Measurements from ENCODE around the gene LAMP5. TPM values are rescaled to one million over a fixed set of nuclear protein-coding genes. Genes with fewer than 3 reads are reported as not detected.

Gene LAMP5
- total RNA-seq, 4 donors from 2014 or later = not detected

DNA sequence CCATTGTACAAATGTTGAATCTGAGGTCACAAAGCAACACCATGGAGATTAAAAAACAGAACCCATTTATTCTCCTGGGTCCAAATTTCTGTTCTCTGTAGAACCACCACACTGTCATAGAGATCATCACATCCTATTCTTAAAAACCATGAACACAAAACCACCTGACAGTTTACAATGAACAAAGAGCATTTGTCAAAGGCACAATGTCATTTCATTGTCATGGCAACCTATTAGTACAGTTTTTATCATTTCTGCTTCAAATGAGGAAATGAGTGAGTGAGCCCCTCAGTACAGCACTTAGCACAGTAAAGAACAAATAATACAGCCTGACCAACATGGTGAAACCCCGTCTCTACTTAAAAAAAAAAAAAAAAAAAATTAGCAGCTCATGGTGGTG is 23.1 kb upstream of the LAMP5 start:
- Histone ChIP-seq H3K27me3 (no peaks in the 10 kb centered on the region), H3K9me3 (no peaks in the 10 kb centered on the region), H3K4me3 (no peak overlapping the region), H3K4me1 (peaks cover 0 to 18% (median 0%) of the 10 kb centered on the region in 3 donors), H3K36me3 (no peaks in the 10 kb centered on the region), H3K27ac (no peak overlapping the region)
- ATAC-seq = no peak
- TF ChIP-seq EP300 (IDR thresholded peaks at IDR 0.05) = no peak
- WGBS, 2 donors (ENCODE audit: low coverage in 1 of 2) = 80% methylated on average over 1 of the region's 1 CpG; no CpG with 5 or more reads in 1 of the 2 donors

DNA sequence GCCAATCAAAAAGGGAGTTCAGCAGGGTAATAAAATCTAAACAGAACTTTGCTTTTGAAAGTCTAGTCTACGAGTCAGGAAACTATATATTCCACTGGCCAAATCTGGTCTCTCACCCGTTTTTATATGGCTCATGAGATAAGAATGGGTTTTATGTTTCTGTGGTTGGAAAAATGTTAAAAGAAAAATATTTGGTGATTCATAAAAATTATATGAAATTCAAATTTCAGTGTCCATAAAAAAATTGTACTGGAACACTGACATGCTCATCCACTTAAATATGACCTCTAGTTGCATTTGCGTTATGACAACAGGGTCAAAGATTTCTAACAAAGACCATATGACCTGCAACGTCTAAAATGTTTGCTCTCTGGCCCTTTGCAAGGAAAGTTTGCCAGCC is 22.3 kb upstream of the LAMP5 start:
- Histone ChIP-seq H3K27ac (no peak overlapping the region), H3K27me3 (no peaks in the 10 kb centered on the region), H3K9me3 (no peaks in the 10 kb centered on the region), H3K4me3 (no peak overlapping the region), H3K36me3 (no peaks in the 10 kb centered on the region), H3K4me1 (peaks cover 0 to 18% (median 0%) of the 10 kb centered on the region in 3 donors)
- ATAC-seq = no peak
- no peak for TF ChIP-seq POLR2A (IDR thresholded peaks at IDR 0.05)
- TF ChIP-seq POLR2AphosphoS5 (IDR thresholded peaks at IDR 0.05) = no peak
- TF ChIP-seq, protein P1, sequence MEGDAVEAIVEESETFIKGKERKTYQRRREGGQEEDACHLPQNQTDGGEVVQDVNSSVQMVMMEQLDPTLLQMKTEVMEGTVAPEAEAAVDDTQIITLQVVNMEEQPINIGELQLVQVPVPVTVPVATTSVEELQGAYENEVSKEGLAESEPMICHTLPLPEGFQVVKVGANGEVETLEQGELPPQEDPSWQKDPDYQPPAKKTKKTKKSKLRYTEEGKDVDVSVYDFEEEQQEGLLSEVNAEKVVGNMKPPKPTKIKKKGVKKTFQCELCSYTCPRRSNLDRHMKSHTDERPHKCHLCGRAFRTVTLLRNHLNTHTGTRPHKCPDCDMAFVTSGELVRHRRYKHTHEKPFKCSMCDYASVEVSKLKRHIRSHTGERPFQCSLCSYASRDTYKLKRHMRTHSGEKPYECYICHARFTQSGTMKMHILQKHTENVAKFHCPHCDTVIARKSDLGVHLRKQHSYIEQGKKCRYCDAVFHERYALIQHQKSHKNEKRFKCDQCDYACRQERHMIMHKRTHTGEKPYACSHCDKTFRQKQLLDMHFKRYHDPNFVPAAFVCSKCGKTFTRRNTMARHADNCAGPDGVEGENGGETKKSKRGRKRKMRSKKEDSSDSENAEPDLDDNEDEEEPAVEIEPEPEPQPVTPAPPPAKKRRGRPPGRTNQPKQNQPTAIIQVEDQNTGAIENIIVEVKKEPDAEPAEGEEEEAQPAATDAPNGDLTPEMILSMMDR (IDR thresholded peaks at IDR 0.05) = no peak
- no peak for TF ChIP-seq EP300 (IDR thresholded peaks at IDR 0.05)
- 60 to 71% methylated on average over 4 of the region's 4 CpGs for WGBS, 2 donors (ENCODE audit: low coverage in 1 of 2)

DNA sequence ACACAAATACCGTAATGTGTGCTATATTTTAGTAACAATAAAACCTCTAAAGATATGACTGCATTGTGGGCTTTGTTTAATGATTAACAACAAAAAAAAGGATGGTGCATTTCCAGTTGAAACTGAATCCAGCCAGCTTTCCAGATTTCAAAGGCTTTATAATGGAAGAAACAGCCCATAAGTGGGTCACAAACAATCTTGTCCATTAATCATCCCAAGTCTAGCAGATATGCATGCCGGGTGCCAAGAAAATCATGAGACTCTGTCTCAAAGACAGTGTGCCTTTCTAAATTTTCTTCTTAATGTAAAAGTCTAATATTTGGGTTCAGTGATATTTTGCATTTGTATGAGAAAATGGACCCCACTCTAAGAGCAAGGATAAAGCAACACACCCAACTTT is 20.6 kb upstream of the LAMP5 start:
- ATAC-seq = no peak
- Histone ChIP-seq H3K9me3 (no peaks in the 10 kb centered on the region), H3K27me3 (no peaks in the 10 kb centered on the region), H3K4me1 (peaks cover 0 to 18% (median 0%) of the 10 kb centered on the region in 3 donors), H3K4me3 (no peak overlapping the region), H3K36me3 (no peaks in the 10 kb centered on the region), H3K27ac (no peak overlapping the region)
- no peak for TF ChIP-seq POLR2A (IDR thresholded peaks at IDR 0.05)
- no peak for TF ChIP-seq POLR2AphosphoS5 (IDR thresholded peaks at IDR 0.05)
- TF ChIP-seq, protein P1 (IDR thresholded peaks at IDR 0.05) = no peak
- TF ChIP-seq EP300 (IDR thresholded peaks at IDR 0.05) = no peak
- WGBS, 2 donors (ENCODE audit: low coverage in 1 of 2) = 44 to 49% methylated on average over 2 of the region's 2 CpGs

GRCh38 chr20:9495701-9496100 is 18.7 kb upstream of the LAMP5 start:
- TF ChIP-seq POLR2A (IDR thresholded peaks at IDR 0.05) (no peak), EP300 (IDR thresholded peaks at IDR 0.05) (no peak), POLR2AphosphoS5 (IDR thresholded peaks at IDR 0.05) (no peak)
- TF ChIP-seq, protein P1 (IDR thresholded peaks at IDR 0.05) = no peak
- Histone ChIP-seq H3K4me1 (peaks cover 0 to 18% (median 0%) of the 10 kb centered on the region in 3 donors), H3K27me3 (no peaks in the 10 kb centered on the region)

GRCh38 chr20:9496155-9496554 is 18.2 kb upstream of the LAMP5 start:
- peaks cover 0 to 18% (median 0%) of the 10 kb centered on the region in 3 donors for H3K4me1 ChIP-seq
- no peak overlapping the region for H3K27ac ChIP-seq
- WGBS, 2 donors (ENCODE audit: low coverage in 1 of 2) = 81 to 83% methylated on average over 2 to 3 of the region's 3 CpGs
- H3K4me3 ChIP-seq = no peak overlapping the region
- ATAC-seq = no peak
- no peak for TF ChIP-seq EP300 (IDR thresholded peaks at IDR 0.05)
- TF ChIP-seq, protein P1 (IDR thresholded peaks at IDR 0.05) = no peak
- no peak for TF ChIP-seq POLR2AphosphoS5 (IDR thresholded peaks at IDR 0.05)
- no peak for TF ChIP-seq POLR2A (IDR thresholded peaks at IDR 0.05)
- no peaks in the 10 kb centered on the region for H3K9me3 ChIP-seq
- H3K36me3 ChIP-seq = no peaks in the 10 kb centered on the region
- no peaks in the 10 kb centered on the region for H3K27me3 ChIP-seq

More at GRCh38 chr20:9495701-9496100, 18.7 kb upstream of the LAMP5 start:
- no peak overlapping the region for H3K4me3 ChIP-seq
- H3K36me3 ChIP-seq = no peaks in the 10 kb centered on the region
- ATAC-seq = no peak
- H3K9me3 ChIP-seq = no peaks in the 10 kb centered on the region
- H3K27ac ChIP-seq = no peak overlapping the region
- WGBS, 2 donors (ENCODE audit: low coverage in 1 of 2) = 15 to 30% methylated on average over 1 to 2 of the region's 2 CpGs

Measured in gastroesophageal sphincter (tissue), 4 donors.